ENCODE measurements around the gene CHID1. TPM values are rescaled to one million over a fixed set of nuclear protein-coding genes. Genes with fewer than 3 reads are reported as not detected.

Gene CHID1
- total and polyA plus RNA-seq, 9 of the 15 experiments (the other 6 are each of a cell fraction or from before 2014, with no cell fraction given): 15.1 to 108 (median 39.8) TPM

- TF ChIP-seq VEZF1 (CRISPR knock-in tag; IDR thresholded peaks at IDR 0.05): peak; percentile 69
- TF ChIP-seq ATF7 (IDR thresholded peaks at IDR 0.05): no peak
- TF ChIP-seq C11orf30 (IDR thresholded peaks at IDR 0.05; ENCODE audit: low read depth): peak; percentile 59; the same call in 1 of the 2 replicates
- TF ChIP-seq STAT6 (CRISPR knock-in tag; IDR thresholded peaks at IDR 0.05): no peak
- peak; percentile 73 for TF ChIP-seq ARID4B (CRISPR knock-in tag; IDR thresholded peaks at IDR 0.05)
- TF ChIP-seq ZNF445 (CRISPR knock-in tag; IDR thresholded peaks at IDR 0.05; ENCODE audit: low read depth): no peak
- peak; percentile 52 for TF ChIP-seq PCBP2 (IDR thresholded peaks at IDR 0.05; ENCODE audit: low read depth, low read length, poor library complexity, severe bottlenecking)
- no peak for TF ChIP-seq DDX20 (tag; IDR thresholded peaks at IDR 0.05; ENCODE audit: low read depth)
- TF ChIP-seq ELK1 (CRISPR knock-in tag; IDR thresholded peaks at IDR 0.05): peak; percentile 89; the same call in 1 of the 2 replicates
- peak; percentile 26 for TF ChIP-seq ZFX (CRISPR knock-in tag; IDR thresholded peaks at IDR 0.05)
- peak; percentile 76 for TF ChIP-seq POLR2A (conservative IDR thresholded peaks at IDR 0.05)
- TF ChIP-seq ELF4 (CRISPR knock-in tag; IDR thresholded peaks at IDR 0.05): 0 out of 2 replicates have a peak, but pooled peaks have one; percentile 76
- peak; percentile 85; the same call in 1 of the 2 replicates for TF ChIP-seq PHF8 (IDR thresholded peaks at IDR 0.05; ENCODE audit: borderline replicate concordance, low read length)
- TF ChIP-seq ILK (tag; IDR thresholded peaks at IDR 0.05; ENCODE audit: borderline replicate concordance, low read depth): no peak
- TF ChIP-seq SP2 (IDR thresholded peaks at IDR 0.05; ENCODE audit: extremely low read depth, low read depth, low read length, poor library complexity, severe bottlenecking): peak; percentile 49
- TF ChIP-seq ETS1 (conservative IDR thresholded peaks at IDR 0.05; ENCODE audit: control insufficient read depth, low read depth, low read length): peak; percentile 52; the same call in 1 of the 2 replicates
- TF ChIP-seq SMAD4 (CRISPR knock-in tag; conservative IDR thresholded peaks at IDR 0.05): 0 out of 2 replicates have a peak, but pooled peaks have one; percentile 52
Measured at GRCh38 chr11:910589-911030, at the start of gene CHID1 (continued).
